Fibroblast of lung (primary cell): ENCODE measurements around the gene SERTAD1. TPM values are rescaled to one million over a fixed set of nuclear protein-coding genes. Genes with fewer than 3 reads are reported as not detected.

Experiments
- DNase-seq, 2 donors: peaks; one replicate each; pipeline versions ENCODE4 v3.0.0 to v3.0.0-alpha.2; 2010; ENCODE audit warnings: low read depth in 2 of 2
- H2AFZ ChIP-seq: 2 replicates; pipeline ENCODE4 v1.5.1; 2012; ENCODE audit warnings: low read length, control low read depth, inconsistent platforms
- H3K27ac ChIP-seq: 2 replicates; pipeline ENCODE4 v1.5.1; 2011; ENCODE audit warnings: low read length, control low read depth; ENCODE audit not compliant: insufficient read depth
- H3K27me3 ChIP-seq: 2 replicates; pipeline ENCODE4 v1.5.1; 2011; ENCODE audit warnings: mild to moderate bottlenecking, low read length; ENCODE audit not compliant: control insufficient read depth, insufficient read depth
- H3K36me3 ChIP-seq: 2 replicates; pipeline ENCODE4 v1.5.1; 2011; ENCODE audit warnings: low read length; ENCODE audit not compliant: control insufficient read depth, insufficient read depth
- H3K4me1 ChIP-seq: 2 replicates; pipeline ENCODE4 v1.5.1; 2011; ENCODE audit warnings: low read length; ENCODE audit not compliant: control insufficient read depth, insufficient read depth; ENCODE audit errors: extremely low read depth
- H3K4me2 ChIP-seq: 2 replicates; pipeline ENCODE4 v1.5.1; 2011; ENCODE audit warnings: low read length, control low read depth; ENCODE audit not compliant: insufficient read depth; ENCODE audit errors: extremely low read depth
- H3K4me3 ChIP-seq, 4 experiments: fragments of 200-600 bp in 1 of 4; sonication (generic) in 1 of 4; replicated peaks in 1 of 4; 2 replicates each; pipeline ENCODE4 v1.5.1; 2011 to 2016; ENCODE audit warnings: low read length in 4 of 4, low read depth in 3 of 4, mild to moderate bottlenecking in 3 of 4, control low read depth in 2 of 4, inconsistent platforms in 1 of 4, mixed read lengths in 1 of 4; ENCODE audit not compliant: insufficient read depth in 1 of 4; ENCODE audit errors: control extremely low read depth in 1 of 4
- H3K79me2 ChIP-seq: 2 replicates; pipeline ENCODE4 v1.5.1; 2012; ENCODE audit warnings: mild to moderate bottlenecking, low read length, inconsistent platforms; ENCODE audit not compliant: control insufficient read depth, insufficient read depth
- H3K9ac ChIP-seq: 2 replicates; pipeline ENCODE4 v1.5.1; 2011; ENCODE audit warnings: mild to moderate bottlenecking, low read length, control low read depth; ENCODE audit not compliant: insufficient read depth
- H3K9me3 ChIP-seq: 2 replicates; pipeline ENCODE4 v1.5.1; 2012; ENCODE audit warnings: low read depth, low read length; ENCODE audit not compliant: control insufficient read depth, insufficient read depth
- H4K20me1 ChIP-seq: 2 replicates; pipeline ENCODE4 v1.5.1; 2011; ENCODE audit warnings: low read length; ENCODE audit not compliant: control insufficient read depth, insufficient read depth; ENCODE audit errors: extremely low read depth
- EZH2 ChIP-seq: IDR thresholded peaks from 2 replicates; pipeline ENCODE4 v1.5.1; 2012; ENCODE audit warnings: low read length, control low read depth, mild to moderate bottlenecking; ENCODE audit errors: missing control alignments
- polyA plus RNA-seq, 2 donors: library from polyadenylated mRNA; depleted of rRNA in 1 of 2; stranded (reverse) in 1 of 2; unstranded in 1 of 2; fragments of >200 nt; gene quantifications; 2 replicates each; pipeline ENCODE4 v1.2.1, GENCODE V29; 2011 to 2012; ENCODE audit warnings: missing spikeins in 1 of 2
- total RNA-seq: library from RNA; depleted of rRNA; stranded (reverse); fragments of >200 nt; gene quantifications from 2 replicates; pipeline ENCODE4 v1.2.1, GENCODE V29; 2014
- TF ChIP-seq, protein P1 (sequence below), 2 donors: IDR thresholded peaks in 1 of 2; conservative IDR thresholded peaks in 1 of 2; 1 replicate in 1 of 2; 2 replicates in 1 of 2; pipeline ENCODE4 v1.5.1; 2011 to 2012; ENCODE audit warnings: low read length in 2 of 2, control low read depth in 1 of 2, inconsistent platforms in 1 of 2, low read depth in 1 of 2, mild to moderate bottlenecking in 1 of 2

Gene SERTAD1
- total and polyA plus RNA-seq, 2 donors (not counting 1 experiment from before 2014, with no cell fraction given), result 7.2 to 19.2 TPM

DNA sequence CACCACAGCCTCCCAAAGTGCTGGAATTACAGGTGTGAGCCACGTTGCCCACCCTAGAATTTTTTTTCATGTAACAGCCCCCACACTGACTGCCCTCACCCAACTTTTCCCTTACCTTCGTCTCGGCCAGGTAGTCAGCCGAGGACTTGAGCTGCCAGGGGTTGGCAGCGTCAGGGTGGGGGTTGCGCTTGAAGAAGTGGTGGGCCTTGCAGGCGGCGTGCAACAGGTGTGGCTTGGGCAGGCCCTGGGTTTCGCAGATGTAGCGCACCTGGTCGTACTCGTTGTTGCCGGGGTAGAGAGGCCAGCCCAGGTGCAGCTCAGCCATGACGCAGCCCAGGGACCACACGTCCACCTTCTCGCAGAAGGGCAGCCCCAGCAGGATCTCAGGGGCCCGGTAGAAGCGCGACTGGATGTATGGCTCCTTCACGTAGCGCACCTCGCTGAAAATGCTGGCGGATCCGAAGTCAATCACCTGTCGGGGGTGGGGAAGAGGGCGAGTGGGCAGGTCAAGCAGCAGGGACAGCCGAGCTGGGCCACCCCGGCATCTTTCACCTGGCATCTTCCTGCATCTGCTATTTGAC lies 42.0 kb downstream of the SERTAD1 start:
- no peaks in the 10 kb centered on the region for H3K4me1 ChIP-seq
- H3K27me3 ChIP-seq, result no peaks in the 10 kb centered on the region
- DNase-seq, result no peak
- no peaks in the 10 kb centered on the region for H3K9me3 ChIP-seq
- no peaks in the 10 kb centered on the region for H3K79me2 ChIP-seq
- no peak overlapping the region for H3K4me3 ChIP-seq
- TF ChIP-seq, protein P1, sequence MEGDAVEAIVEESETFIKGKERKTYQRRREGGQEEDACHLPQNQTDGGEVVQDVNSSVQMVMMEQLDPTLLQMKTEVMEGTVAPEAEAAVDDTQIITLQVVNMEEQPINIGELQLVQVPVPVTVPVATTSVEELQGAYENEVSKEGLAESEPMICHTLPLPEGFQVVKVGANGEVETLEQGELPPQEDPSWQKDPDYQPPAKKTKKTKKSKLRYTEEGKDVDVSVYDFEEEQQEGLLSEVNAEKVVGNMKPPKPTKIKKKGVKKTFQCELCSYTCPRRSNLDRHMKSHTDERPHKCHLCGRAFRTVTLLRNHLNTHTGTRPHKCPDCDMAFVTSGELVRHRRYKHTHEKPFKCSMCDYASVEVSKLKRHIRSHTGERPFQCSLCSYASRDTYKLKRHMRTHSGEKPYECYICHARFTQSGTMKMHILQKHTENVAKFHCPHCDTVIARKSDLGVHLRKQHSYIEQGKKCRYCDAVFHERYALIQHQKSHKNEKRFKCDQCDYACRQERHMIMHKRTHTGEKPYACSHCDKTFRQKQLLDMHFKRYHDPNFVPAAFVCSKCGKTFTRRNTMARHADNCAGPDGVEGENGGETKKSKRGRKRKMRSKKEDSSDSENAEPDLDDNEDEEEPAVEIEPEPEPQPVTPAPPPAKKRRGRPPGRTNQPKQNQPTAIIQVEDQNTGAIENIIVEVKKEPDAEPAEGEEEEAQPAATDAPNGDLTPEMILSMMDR (conservative IDR thresholded peaks at IDR 0.05 in 1 of 2, IDR thresholded peaks at IDR 0.05 in 1 of 2; ENCODE audit: low read depth in 1 of 2, low read length in 2 of 2), result no peak
- no peak for TF ChIP-seq EZH2
- H3K9ac ChIP-seq, result no peak overlapping the region
- H3K4me2 ChIP-seq, result no peak overlapping the region
- H2AFZ ChIP-seq, result no peak overlapping the region
- no peaks in the 10 kb centered on the region for H3K36me3 ChIP-seq
- H3K27ac ChIP-seq, result no peak overlapping the region
- H4K20me1 ChIP-seq, result no peaks in the 10 kb centered on the region

- H3K4me1 ChIP-seq, result no peaks in the 10 kb centered on the region
- no peaks in the 10 kb centered on the region for H3K79me2 ChIP-seq
- no peaks in the 10 kb centered on the region for H3K9me3 ChIP-seq
- H3K36me3 ChIP-seq, result no peaks in the 10 kb centered on the region
- no peak for DNase-seq
- TF ChIP-seq, protein P1 (conservative IDR thresholded peaks at IDR 0.05 in 1 of 2, IDR thresholded peaks at IDR 0.05 in 1 of 2; ENCODE audit: low read depth in 1 of 2, low read length in 2 of 2), result no peak
- TF ChIP-seq EZH2, result no peak
- H3K27ac ChIP-seq, result no peak overlapping the region
- no peaks in the 10 kb centered on the region for H3K27me3 ChIP-seq
- no peaks in the 10 kb centered on the region for H4K20me1 ChIP-seq
- no peak overlapping the region for H3K9ac ChIP-seq
- no peak overlapping the region for H2AFZ ChIP-seq
- no peak overlapping the region for H3K4me2 ChIP-seq
- H3K4me3 ChIP-seq, result no peak overlapping the region
Observed at GRCh38 chr19:40381321-40381720, 44.5 kb downstream of the SERTAD1 start.

- Histone ChIP-seq H3K27me3 (no peaks in the 10 kb centered on the region), H2AFZ (no peak overlapping the region), H3K9ac (no peak overlapping the region), H3K36me3 (no peaks in the 10 kb centered on the region), H3K9me3 (no peaks in the 10 kb centered on the region), H3K4me3 (no peak overlapping the region), H3K4me1 (no peaks in the 10 kb centered on the region), H3K79me2 (no peaks in the 10 kb centered on the region), H4K20me1 (no peaks in the 10 kb centered on the region), H3K4me2 (no peak overlapping the region), H3K27ac (no peak overlapping the region)
- TF ChIP-seq, protein P1 (conservative IDR thresholded peaks at IDR 0.05 in 1 of 2, IDR thresholded peaks at IDR 0.05 in 1 of 2; ENCODE audit: low read depth in 1 of 2, low read length in 2 of 2), result no peak
- TF ChIP-seq EZH2, result no peak
- no peak for DNase-seq
Observed at GRCh38 chr19:40380199-40381037, 45.4 kb downstream of the SERTAD1 start.
